NCI-H1092 (cell line): ENCODE measurements around the gene SLC44A1.

Experiments
- DNase-seq: peaks from one replicate; lab custom pipeline; 2025; lab: John Stamatoyannopoulos, UW

Gene SLC44A1

GRCh38 chr9:105302728-105303127, 58.3 kb downstream of the SLC44A1 start:
- DNase-seq = no peak

DNA sequence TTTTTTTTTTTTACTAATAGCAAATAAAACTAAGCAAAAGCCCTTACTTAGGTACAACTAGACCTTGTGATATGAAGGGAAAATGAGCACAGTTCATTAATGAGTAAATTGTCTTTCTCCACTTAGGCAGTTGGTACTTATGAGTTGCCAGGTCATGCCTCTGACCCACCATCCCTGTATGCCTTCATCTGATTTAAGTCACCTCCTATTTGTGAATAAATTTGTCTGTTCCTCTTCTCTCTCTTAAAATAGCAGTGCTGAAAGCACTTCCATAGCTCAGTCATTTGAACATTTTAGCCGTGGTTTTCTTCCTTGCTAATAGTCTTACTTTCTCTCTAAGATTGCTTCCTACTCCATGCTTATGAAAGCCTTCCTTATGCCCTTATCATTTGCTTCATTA, 61.4 kb downstream of the SLC44A1 start:
- DNase-seq = no peak

GRCh38 chr9:105306351-105307140, 62.1 kb downstream of the SLC44A1 start:
- DNase-seq = no peak

DNA sequence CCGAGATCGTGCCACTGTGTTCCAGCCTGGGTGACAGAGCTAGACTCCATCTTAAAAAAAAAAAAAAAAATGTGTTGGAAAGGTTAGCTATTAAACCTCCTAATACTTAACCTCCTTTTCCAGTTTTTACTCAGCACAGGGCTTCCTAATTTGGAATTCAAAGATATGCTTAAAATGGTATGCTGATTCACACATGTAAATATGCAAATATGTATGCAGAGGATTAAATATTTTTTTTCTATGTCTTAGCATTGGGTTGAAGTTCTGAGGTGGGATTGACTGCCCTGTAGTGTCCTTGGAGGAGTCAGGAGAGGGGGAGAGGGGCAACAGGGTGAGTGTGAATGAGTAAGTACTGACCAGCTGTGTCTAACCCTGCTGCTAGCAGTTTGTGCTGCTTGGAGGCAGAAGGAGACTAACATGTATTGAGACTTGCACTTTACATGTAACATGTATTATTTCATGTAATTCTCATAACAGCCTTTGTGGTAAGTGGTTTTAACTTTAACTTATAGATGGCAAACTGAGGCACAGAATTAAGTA, 63.2 kb downstream of the SLC44A1 start:
- no peak for DNase-seq

DNA sequence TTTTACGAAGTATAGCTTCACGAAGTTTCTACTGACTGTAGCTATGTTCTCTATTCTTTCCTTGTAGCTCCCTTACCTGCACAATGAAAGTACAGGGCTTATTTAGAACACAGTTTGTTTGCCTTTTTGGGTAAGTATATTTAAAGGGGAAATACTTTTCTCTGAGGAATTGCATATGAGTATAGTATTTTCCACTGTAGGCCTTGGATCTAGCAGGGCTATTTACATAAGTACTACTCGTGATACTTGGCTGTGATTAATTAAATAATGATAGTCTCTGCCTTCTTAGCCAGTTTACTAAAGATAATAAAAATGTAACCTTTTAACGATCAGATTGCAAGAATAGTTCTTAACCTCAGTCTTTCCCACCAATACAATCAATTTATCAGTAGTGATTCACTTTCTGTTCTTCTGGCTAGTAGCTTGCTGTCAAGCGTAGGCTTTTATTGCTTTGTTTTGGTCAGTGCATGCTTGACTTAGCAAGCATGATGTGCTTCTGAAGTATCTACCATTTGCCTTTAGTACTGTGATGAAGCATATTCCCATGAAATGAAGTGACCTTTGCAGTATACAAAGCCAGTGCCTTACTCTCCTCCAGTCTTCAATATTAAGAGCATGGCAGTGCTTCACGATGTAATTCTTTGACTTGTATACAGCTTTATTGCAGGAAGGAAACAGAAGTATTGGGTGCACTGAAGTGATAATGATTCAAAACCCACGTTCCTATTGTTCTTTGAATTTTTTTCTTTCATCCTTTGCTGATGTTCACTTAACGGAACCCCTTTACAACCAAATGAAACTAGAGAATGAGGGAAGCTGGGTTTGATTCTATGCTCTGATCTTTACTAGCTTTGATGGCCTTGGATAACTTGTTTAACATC, 64.2 kb downstream of the SLC44A1 start:
- no peak for DNase-seq

GRCh38 chr9:105309531-105309931, 65.1 kb downstream of the SLC44A1 start:
- no peak for DNase-seq

DNA sequence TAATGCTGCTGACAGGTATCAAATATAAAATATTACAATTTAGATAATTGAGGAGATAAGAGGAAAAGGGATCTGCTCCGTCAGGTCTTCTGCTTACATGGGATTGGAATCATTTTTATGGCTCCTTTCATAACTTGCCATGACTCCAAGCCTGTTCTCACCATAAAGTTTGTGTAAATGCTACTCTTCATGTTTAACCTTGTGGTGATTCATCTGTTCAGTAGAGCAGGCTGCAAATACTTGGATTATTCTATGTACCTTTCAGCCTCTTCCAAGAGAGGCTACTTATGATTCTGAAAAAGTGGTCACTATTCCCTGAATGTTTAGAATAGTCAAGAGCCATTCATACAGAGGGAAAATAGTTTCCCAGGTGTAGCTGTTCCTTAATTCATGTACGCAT, 66.9 kb downstream of the SLC44A1 start:
- DNase-seq = no peak

DNA sequence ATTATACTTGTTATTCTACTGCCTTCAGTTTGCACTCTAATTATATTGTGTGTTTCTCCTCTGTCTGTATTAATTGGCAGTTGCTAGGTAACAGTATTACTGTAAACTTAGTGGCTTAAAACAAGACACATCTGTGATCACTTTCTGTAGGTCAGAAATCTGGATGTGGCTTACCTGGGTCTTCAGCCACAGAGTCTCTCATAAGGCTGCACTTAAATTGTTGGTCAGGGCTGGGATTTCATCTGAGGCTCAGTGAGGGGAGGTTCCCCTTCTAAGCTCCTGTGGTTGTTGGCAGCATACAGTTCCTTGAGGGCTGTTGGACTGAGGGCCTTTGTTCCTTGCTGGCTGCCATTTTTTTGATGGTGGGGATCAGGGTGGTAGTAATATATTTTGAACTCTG, 68.8 kb downstream of the SLC44A1 start:
- DNase-seq = no peak

- no peak for DNase-seq
Observed at GRCh38 chr9:105316703-105317102, 72.3 kb downstream of the SLC44A1 start.

GRCh38 chr9:105318729-105319191, 74.3 kb downstream of the SLC44A1 start:
- no peak for DNase-seq

DNA sequence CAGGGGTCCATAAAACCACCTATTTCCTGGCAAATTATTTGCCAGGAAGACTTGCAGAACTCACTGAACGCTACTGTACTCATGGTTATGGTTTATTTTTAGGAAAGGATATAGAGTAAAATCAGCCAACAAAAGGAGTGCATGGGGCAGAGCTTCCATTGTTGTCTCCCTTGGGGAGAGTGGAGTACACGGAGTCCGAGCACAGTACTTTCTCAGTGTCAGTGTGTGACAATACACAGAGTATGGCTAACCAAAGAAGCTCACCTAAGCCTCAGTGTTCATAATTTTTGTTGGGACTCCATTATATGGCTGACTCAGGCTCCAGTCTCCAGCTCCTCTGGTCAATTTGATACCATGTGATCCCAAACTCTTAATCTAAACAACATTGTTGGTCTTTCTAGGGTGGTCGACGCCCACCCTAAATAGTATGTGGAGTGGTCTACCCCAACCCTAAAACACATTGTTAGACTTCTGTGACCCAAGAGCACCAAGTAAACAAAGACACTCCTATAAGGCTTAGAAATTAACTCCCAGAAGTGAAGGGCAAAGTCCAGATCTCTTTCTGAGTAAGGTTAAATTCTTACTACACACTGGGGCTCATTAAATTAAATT, 74.9 kb downstream of the SLC44A1 start:
- DNase-seq = no peak

GRCh38 chr9:105320568-105320967, 76.1 kb downstream of the SLC44A1 start:
- DNase-seq = no peak

GRCh38 chr9:105328296-105328695, 83.8 kb downstream of the SLC44A1 start:
- DNase-seq = no peak

GRCh38 chr9:105328872-105329718, 84.6 kb downstream of the SLC44A1 start:
- no peak for DNase-seq

DNA sequence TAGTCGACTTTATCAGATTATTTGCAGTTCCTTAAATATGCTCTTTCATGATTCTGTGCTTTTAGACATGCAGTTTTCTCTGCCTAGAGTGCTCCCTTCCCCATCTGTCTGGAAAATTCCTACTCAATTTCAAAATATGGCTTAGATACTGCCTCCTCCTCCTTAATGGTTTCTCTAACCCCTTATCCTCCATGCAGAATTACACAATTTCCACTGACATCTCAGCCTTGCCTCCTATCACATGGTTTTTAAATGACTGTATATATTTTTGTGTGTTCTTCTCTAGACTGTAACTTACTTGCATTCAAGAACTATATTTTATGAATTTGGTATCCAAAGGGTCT, 85.2 kb downstream of the SLC44A1 start:
- no peak for DNase-seq

GRCh38 chr9:105330201-105330600, 85.8 kb downstream of the SLC44A1 start:
- DNase-seq = no peak

DNA sequence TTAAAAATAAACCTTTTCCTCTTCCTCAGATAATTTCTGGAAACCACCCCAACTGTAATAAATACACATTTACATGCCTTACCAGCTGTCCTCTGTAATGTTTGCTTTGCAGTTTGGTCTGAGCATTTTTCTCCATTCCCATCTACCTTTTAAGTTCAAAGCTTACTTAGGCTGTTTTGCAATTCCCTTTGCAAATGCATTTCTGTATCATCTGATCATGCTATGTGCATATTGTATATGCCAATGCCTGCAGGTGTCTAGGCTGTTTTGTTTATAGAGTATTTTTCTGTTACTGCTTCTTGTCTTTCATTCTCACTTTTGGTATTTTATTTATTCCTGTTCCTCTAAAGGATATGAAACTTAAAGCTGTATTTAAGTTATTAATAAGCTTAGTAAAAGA, 86.3 kb downstream of the SLC44A1 start:
- no peak for DNase-seq

GRCh38 chr9:105331160-105331559, 86.7 kb downstream of the SLC44A1 start:
- no peak for DNase-seq

GRCh38 chr9:105331755-105332154, 87.3 kb downstream of the SLC44A1 start:
- DNase-seq = no peak

- DNase-seq = no peak
Observed at GRCh38 chr9:105332471-105332870, 88.0 kb downstream of the SLC44A1 start.

- no peak for DNase-seq
Observed at GRCh38 chr9:105333076-105333475, 88.6 kb downstream of the SLC44A1 start.

GRCh38 chr9:105333811-105334210, 89.4 kb downstream of the SLC44A1 start:
- DNase-seq = no peak
